SK-N-SH (cell line): ENCODE measurements around the gene IGF2BP2.

ENCODE experiments used
- EP300 ChIP-seq, 2 experiments: IDR thresholded peaks; 2 replicates each; pipeline versions ENCODE4 v1.4.0 to v1.6.1; 2012; ENCODE audit warnings: borderline replicate concordance in 1 of 2, low read depth in 1 of 2, low read length in 1 of 2
- RFX5 ChIP-seq: IDR thresholded peaks from 2 replicates; pipeline ENCODE4 v1.6.1; 2012; ENCODE audit warnings: mild to moderate bottlenecking, improper control_type of control experiment, low read length
- YY1 ChIP-seq: IDR thresholded peaks from 2 replicates; pipeline ENCODE4 v1.4.0; 2012; ENCODE audit warnings: low read depth, mild to moderate bottlenecking
- TF ChIP-seq, protein P1 (sequence below): IDR thresholded peaks from 2 replicates; pipeline ENCODE4 v1.6.1; 2012; ENCODE audit warnings: mild to moderate bottlenecking, low read depth, low read length, moderate library complexity
- TF ChIP-seq, protein P2 (sequence below): fragments of 200-600 bp; sonication (generic); IDR thresholded peaks from 2 replicates; pipeline ENCODE4 v1.6.1; 2017; ENCODE audit warnings: antibody characterized with exemption, mild to moderate bottlenecking, moderate library complexity

DNA sequence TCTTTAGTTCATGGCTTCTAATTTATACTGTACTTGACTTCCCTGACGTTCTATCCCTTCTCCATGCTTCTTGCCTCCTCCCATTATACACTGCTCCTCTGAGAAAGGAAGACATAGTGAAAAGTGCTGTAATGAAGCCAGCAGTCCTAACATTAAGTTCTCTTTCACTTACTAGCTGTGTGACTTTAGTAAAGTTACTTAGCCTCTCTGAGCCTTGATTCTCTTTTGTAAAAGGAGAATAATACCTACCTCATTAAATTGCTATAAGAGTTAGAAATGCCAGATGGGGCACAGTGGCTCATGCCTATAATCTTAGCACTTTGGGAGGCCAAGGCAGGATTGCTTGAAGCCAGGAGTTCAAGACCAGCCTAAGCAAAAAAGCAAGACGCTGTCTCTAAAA is 18.8 kb upstream of the IGF2BP2 start:
- no peak for TF ChIP-seq EP300 (IDR thresholded peaks at IDR 0.05; ENCODE audit: borderline replicate concordance in 1 of 2, low read depth in 1 of 2, low read length in 1 of 2)
- no peak for TF ChIP-seq RFX5
- TF ChIP-seq, protein P1, sequence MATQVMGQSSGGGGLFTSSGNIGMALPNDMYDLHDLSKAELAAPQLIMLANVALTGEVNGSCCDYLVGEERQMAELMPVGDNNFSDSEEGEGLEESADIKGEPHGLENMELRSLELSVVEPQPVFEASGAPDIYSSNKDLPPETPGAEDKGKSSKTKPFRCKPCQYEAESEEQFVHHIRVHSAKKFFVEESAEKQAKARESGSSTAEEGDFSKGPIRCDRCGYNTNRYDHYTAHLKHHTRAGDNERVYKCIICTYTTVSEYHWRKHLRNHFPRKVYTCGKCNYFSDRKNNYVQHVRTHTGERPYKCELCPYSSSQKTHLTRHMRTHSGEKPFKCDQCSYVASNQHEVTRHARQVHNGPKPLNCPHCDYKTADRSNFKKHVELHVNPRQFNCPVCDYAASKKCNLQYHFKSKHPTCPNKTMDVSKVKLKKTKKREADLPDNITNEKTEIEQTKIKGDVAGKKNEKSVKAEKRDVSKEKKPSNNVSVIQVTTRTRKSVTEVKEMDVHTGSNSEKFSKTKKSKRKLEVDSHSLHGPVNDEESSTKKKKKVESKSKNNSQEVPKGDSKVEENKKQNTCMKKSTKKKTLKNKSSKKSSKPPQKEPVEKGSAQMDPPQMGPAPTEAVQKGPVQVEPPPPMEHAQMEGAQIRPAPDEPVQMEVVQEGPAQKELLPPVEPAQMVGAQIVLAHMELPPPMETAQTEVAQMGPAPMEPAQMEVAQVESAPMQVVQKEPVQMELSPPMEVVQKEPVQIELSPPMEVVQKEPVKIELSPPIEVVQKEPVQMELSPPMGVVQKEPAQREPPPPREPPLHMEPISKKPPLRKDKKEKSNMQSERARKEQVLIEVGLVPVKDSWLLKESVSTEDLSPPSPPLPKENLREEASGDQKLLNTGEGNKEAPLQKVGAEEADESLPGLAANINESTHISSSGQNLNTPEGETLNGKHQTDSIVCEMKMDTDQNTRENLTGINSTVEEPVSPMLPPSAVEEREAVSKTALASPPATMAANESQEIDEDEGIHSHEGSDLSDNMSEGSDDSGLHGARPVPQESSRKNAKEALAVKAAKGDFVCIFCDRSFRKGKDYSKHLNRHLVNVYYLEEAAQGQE, result no peak
- TF ChIP-seq, protein P2, sequence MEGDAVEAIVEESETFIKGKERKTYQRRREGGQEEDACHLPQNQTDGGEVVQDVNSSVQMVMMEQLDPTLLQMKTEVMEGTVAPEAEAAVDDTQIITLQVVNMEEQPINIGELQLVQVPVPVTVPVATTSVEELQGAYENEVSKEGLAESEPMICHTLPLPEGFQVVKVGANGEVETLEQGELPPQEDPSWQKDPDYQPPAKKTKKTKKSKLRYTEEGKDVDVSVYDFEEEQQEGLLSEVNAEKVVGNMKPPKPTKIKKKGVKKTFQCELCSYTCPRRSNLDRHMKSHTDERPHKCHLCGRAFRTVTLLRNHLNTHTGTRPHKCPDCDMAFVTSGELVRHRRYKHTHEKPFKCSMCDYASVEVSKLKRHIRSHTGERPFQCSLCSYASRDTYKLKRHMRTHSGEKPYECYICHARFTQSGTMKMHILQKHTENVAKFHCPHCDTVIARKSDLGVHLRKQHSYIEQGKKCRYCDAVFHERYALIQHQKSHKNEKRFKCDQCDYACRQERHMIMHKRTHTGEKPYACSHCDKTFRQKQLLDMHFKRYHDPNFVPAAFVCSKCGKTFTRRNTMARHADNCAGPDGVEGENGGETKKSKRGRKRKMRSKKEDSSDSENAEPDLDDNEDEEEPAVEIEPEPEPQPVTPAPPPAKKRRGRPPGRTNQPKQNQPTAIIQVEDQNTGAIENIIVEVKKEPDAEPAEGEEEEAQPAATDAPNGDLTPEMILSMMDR, result no peak
- TF ChIP-seq YY1, result no peak
